ENCODE data around the gene ZBTB46.
"Not testable (repeated sequence)": the region's sequence is repeated elsewhere in the genome, so short reads cannot be mapped to it uniquely, and the experiment has no call there.

The ZBTB46 gene

DNA sequence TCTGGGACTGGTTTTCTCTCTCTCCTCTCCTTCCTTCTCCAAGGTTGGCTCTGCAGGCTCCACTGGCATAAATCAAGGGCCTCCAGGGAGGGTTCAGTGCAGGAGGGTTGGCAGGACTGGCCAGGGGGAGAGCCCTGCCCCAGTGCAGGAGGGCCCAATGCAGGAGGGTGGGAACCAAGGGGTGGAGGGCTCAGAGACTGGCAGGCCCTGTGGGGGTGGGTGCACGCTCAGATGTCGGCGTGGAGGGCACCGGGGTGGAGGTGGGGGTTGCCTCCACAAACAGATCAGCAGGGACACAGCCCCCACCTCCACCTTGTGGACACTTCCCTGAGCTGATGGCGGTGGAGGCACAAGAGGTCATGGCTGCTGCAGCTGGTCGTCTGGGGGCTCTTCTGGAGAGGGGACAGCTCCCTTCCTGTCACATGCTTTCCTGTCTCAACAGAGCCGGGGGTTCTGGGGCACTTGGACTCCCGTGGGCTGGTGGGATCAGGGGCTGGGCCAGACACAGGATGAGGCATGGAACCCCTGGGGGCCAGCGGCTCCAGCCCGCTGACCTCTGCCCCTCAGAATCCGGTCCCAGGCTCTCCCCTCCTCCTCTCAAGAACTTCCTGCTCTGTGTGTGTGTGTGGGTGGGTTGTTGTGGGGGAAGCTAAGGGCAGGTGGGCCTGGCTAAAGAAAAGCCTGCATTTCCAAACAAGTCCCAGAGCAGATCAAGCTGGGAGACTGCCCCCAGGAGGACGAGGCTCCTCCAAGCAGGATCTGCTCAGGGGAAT, 27.5 kb upstream of the ZBTB46 start:
- DNase-seq, result no peak

DNA sequence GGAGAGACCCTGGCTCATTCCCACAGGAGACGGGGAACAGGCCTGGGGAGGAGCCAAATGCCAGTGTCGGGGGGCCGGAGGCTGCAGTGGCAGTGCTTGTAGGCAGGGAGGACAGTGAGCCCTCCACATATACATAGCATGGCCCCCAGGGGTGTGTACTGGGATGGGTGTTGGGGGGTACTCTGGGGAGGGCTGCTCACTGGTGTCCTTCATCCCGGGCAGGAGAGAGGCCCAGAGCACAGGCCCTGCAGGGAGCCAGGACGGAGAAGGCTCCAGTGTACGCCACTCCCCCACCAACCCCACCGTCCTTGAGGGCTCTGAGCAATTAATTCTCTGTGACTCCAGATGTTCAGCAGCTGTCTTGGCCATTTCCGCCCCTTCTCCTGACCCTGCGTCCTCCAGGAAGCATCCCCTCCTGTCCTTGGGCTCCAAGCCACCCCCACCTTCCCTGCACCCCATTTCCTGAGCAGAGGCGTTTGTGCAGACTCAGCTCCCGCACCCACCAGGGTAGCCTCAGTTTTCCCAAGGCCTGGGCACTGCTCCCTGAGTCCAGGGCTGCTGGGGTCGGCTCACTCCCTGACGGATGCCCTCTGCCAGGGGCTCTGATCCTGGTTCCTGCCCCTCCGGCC, 26.8 kb upstream of the ZBTB46 start:
- no peak for DNase-seq

DNA sequence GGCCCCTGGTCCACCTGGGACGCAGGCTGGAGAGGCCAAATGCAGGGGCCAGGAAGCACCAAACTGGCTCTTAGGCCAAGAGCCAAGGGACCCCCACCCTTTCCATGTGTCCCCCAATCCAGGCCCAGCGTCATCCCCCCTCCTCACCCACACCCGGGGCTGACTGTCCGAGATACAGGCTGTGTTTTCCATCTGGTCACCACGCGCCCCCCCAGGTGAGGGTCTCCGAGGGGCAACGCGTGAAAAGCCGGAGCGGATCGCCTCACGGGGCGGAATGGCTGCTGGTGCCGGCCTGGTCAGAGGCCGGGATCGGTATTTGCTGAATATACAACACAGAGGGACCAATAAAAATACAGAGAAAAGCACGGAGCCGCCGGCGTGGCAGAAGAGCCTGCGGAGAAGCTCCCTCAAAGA, 25.0 kb upstream of the ZBTB46 start:
- DNase-seq, result no peak

DNA sequence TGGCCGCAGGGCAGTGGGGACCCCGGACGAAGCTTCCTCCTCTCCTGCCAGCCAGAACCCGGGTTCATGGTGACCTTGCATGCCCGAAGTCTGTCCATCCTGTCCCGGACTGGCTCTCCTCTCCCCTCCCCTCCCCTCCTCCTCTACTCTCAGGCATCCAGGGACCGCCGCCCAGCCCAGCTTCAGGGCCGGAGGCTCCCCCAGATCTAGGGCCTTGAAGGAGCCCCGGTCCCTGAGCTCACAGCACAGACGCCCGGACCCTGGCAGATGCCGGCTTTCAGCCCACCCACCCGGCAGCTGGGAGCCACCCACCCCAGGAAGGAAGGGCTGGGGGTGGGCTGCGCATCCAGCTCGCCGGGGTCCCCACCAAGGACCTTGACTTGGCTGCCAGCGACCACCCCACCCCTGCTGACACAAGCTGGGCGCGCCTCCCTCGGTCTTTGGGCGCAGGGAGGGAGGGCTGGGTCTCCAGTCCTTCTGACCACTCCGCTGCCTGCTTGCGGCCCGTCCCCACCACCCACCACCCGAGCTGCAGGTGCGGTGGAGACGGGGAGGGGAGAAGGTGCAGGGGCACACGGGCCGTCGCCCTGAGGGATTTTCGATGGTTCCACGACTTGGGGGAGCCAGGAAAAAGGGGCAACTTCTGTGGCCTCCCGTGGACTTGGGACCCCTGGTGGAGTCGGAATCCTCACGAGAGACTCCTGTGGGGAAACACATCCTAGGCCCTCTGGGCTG, 24.5 kb upstream of the ZBTB46 start:
- no peak for DNase-seq

DNA sequence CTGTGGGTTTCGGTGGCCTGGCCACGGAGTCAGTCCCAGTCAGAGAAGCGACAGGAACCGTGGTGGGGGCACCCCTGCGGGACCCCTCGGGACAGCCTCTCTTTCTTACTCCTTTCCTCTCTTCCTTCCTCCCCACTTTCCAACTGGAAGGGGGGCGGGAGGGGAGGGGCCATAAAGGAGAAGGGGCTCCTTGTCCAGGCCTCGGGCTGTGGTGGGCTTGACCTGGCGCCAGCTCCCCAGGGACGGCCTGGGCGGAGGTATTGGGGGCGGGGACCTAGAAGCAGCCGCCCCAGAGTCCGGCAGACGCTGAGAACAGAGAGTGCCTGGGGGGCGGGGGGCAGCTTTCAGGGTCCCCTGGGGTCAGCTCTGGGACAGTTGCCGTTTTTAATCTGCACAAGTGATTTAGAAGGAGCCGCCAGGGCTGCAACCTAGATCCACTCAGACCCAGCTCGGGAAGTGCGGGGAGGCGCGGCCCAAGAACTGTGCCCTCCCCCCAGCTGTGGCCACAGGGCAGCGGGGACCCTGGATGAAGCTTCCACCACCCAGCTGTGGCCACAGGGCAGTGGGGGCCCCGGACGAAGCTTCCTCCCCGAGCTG, 23.8 kb upstream of the ZBTB46 start:
- DNase-seq, result no peak

DNA sequence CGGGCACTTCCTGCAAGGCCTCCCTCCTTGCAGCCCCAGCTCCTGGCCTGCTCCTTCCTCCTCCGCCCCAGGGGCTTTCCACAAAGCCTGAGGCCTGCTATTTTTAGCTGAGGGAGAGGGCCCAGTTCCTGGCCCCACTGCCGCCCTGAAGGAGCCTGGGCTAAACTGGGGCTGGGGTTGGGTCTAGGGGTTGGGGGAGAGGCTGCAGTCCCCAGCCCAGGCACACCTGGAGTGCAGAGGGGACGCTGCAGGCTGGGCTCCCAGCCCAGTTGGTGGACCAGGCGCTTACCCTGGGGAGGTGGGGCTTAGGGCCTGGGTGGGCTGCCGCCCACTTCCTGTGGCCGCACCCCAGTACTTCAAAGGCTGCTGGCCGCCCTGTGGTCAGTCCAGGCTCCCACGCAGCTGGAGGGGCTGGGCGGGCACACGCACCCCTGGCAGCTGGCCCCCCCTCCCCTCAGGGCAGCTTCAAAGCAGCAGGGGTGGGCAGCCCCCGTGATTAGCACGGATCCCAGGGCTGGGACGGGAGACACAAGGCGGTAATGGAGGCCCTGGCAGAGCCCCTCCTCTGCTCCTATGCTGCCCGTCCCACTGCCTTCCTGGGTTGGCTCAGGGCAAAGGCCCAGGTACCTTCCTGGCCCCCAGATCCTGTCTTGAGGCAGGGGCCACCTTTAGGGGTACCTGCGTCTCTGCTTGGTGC, 23.2 kb upstream of the ZBTB46 start:
- no peak for DNase-seq

DNA sequence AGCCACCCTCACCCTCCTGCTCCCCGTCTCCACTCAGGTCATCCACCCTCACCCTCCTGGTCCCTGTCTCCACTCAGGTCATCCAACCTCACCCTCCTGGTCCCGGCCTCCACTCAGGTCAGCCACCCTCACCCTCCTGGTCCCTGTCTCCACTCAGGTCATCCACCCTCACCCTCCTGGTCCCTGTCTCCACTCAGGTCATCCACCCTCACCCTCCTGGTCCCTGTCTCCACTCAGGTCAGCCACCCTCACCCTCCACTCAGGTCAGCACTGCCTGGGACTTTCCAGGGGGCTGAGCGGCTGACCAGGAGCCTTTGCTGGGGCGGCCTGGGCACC, 22.6 kb upstream of the ZBTB46 start:
- DNase-seq, result not testable (repeated sequence)

DNA sequence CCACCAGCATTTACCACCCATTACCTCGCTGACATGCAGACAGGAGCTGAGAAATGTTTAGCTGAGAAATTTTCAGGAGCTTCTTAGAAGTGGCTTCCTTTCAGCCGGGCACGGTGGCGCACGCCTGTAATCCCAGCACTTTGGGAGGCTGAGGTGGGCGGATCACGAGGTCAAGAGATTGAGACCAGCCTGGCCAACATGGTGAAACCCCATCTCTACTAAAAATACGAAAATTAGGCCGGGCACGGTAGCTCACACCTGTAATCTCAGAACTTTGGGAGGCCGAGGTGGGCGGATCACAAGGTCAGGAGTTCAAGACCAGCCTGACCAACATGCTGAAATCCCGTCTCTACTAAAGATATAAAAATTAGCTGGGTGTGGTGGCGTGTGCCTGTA, 20.5 kb upstream of the ZBTB46 start:
- DNase-seq, result not testable (repeated sequence)

DNA sequence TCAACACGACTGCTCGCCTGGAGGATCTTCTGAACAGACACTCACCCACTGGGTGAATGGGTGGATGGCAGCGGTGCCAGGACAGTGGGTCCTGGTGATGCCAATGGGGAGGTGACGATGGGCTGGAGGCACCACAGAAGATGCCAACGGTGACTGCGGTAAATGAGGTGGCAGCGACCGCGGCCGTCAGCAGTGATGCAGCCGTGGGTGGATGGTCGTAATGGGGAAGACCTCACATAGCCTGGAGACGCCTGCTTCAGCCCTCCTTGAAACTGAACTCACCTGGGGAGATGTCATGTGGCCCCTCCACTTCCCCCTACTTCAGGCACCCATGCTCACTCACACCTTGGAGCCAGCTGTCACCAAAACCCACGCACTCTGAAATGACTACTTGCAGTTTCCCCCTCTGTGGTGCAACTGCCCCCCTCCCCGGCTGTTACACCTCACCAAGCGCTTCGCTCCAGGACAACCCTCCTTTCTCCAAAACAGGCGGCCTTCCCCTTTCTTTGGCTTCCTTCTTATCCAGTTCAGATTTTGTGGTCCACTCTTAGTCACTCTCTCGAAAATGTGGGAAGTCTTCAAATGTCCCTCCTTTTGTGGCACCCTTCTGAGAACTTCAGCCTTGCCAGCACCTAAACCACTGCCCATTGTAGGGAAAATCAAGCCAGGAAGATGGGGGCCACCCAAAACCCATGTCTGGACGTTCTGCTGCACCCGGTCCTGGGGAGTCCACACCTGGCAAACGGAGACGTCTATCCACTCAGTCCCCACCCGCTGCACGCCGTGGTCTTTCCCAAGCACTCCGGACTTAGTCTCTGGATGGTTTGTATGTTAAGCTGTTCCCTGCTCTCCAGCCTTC, 19.9 kb upstream of the ZBTB46 start:
- peak; percentile 55 for DNase-seq

DNA sequence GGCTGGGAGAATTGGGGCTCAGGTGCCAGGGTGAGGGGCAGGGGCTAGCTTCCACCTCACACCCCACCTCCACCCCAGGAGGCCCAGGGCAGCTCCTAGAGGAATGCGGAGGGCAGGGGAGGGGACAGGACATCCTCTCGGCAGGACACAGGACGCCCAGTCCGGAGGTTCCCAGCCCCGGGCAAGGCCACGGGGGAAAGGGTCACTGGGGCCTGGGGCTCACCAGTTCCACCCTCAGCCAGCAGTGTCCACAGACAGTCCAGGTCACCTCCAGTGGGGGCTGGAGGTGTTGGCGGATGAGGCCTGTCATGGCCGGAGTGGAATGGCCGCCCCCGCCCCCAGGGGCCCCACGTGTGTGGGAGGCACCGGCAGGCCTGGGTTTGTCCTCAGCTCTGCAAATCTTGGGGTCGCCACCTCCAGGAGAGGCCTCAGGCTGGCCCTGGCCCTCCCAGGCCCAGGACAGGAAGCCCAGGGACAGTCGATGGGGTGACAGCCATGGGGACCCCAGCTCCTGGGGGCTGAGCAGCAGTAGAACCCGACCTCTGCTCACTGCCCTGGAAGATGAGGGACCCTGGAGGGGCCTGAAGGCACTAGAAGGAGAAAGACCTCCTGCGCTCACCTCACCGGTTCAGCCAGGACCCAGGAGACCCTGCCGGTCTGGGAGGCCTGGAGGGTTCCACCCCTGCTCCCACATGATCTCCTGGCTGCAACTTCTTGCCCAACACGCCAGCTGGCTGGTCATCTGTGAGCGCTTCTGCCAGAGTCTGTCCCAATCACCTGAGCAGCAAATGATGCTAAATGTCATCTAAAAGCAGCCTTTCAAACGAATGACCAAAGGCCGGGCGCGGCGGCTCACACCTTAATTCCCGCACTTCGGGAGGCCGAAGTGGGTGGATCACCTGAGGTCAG, 17.2 kb upstream of the ZBTB46 start:
- DNase-seq, result no peak

DNA sequence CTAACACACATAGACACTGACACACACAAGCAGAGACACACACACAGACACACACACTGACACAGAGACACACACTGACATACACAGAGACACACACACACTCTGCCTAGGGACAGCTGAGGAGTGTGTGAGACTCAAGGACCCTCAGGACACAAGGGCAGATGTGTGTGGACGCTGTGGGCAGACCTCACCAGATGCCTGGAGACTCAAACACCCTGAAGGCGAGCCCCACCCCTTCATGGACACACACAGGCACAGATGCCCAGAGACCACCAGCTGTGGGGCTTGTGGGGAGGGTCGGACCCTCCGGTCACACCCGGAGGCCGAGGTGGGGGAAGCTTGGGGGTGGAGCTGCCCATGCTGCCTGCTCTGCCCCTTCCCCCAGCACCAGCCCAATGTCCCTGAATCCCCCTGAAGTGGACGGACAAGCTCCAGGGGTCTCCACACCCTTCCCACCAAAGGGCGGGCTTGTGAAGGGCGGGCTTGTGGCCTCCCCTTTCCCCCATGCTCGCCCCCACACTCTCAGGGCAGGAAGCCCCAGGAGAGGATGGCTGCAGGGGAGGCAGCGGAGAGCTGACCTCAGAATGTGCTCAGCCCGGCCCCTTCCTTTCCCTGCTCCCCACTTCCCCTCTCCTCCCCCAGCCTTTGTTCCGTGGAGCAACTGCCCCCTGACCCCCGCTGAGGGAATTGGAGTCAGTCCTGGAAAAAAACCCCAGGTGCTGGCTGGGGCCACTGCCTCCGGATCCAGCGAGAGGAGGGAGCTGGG, 16.4 kb upstream of the ZBTB46 start:
- DNase-seq, result no peak

DNA sequence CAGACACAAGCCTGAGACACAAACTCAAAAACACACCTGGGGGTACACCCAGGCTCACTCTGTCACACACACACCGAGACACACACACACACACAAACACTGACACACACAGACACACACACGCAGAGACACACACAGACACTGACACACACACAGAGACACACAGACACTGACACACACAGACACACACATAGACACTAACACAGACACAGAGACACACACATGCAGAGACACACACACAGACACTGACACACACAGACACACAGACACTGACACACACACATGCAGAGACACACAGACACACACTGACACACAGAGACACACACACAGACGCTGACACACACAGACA, 15.8 kb upstream of the ZBTB46 start:
- no peak for DNase-seq

DNA sequence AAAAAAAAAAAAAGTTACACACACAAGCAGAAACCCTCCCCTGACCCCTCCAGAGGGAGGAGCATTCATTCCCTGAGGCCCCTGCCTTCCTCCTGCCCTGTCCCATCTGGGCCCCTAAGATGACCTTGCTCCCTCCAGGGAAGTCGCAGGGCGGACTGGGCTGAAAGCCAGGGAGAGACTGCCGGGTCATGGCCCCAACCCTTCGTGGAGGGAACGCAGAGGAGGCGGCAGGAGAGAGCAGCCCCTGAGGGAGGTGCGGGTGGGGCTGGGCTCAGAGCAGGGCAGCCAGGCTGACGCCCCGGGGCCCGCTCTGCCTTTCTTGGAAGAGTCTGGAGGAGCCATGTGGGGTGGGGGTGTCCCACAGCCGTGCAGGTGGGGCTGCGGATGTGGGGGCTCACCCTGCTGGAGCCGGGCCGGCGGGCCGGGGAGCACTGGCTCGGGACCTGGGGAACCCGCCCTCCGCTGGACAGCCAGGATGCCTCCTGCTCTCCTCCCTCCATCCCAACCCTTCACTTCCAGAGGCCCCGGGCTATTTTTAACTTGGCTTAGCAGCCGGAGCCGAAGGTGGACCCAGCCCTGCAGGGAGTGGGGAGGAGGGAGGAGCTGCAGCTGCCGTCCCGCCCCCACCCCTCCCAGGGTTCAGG, 15.2 kb upstream of the ZBTB46 start:
- no peak for DNase-seq

DNA sequence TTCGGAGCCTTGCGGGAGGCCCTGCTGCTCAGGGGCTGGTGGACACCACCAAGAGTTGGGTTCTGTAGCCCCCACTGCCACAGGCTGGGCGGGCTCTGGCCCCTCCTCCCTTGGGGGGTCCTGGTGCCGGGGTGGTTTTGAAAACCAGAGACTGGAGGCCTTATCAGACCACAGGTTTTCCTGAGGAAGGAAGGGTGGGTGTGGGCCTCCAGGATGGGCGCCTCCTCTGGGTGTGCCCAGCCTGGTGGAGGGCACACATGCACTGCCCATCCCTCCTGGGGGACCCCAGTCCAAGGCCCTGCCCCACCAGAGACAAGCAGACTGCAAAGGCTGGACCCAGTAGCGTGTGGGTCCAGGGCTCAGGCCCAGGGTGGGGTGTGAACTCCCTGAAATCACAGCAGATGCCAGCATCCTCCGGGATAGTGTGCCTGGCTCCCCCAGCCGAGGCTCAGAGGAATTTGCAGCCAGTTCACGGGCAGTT, 13.5 kb upstream of the ZBTB46 start:
- DNase-seq, result no peak

DNA sequence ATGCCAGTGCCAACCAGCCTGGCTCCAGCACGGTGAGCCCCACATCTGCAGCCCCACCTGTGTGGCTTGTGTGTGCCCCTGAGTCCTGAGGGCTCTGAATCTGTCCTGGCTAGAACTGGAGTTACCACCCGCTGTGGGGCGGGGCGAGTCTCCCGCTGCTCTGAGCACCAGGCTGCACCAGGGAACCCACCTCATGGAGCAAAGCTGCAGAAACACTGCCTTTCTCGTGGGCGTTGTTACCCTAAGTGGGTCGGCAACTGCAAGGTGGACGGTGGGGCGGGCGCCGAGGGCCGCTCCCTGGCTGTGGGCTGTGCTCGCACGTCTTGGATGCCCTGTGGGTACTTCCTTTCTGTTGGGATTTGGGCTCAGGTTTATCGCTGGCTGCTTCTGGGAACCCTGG, 12.7 kb upstream of the ZBTB46 start:
- no peak for DNase-seq

DNA sequence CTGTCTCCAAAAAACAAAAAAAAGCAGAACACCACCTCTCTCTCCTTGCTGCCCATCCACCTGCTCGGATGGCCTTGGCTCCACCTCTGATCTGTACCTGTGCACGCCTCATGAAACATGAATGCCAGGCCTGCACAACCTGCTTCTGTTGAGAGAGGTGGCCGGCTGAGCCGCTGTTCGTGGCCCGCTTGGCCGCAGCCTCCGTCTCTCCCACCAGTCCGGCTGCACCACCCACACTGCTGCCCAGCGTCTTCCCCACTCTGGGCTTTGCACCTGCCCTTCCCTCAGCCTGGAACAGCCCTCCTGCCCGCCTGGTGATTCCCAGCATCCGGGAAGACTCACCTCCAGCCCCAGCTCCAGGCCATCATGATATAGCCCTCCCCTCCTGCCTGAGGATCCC, 12.2 kb upstream of the ZBTB46 start:
- no peak for DNase-seq

DNA sequence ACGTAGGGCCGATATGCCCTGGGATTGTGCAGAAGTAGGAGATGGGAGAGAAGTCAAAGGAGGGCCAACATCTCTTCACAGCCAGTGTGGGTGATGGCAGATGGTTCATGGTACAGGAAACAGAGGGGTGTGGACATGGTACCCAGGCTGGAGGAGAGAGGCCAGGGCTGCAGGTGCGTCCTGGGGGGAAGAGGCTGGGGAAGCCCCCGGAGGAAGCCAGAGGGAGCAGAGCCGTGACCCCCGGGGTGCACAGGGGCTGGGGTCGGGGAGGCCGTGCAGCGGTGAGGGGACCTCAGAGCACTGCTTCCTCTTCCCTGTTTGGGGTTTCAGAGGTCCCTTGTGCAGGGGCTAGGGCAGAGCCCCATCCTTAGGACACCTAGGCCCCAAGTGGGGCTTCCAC, 11.2 kb upstream of the ZBTB46 start:
- no peak for DNase-seq

DNA sequence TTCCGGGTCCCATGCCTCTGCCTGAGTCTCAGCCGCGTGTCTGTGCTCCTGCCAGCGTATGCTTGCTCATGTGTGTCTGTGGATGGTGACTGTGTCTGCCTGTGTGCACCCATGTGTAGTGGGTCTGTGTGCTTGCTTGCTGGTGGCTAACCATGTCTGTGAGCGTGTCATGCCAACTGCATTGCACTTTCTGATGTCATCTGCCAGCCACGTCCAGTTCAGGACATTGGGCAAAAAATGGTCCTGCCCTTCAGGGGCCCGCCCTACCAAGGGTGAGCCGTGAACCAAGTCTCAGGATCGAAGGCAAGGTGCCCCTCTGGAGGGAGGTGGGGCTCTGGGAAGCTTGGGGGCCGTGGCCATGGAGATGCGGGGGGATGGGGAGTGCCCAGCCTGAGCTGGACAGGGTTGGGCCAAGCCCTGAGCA, 9.4 kb upstream of the ZBTB46 start:
- no peak for DNase-seq

DNA sequence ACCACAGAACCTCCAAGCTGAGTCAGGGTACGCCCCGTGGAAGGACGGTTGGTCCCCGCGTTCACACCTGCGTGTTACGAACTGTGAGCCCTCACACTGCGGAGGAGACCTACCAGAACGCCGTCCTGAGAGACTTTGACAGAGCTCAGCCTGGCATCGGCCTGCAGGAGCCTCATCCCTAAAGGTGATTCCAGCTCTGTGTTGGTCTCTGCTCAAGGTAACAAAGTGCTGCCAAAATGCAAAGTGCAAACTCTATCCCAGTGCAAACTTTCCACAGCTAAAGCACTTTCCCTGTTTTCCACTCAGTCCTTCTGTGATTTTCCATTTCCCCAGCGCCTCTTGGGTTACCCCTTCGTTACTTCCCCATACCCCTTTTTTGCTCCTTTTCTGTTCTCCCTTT, 8.6 kb upstream of the ZBTB46 start:
- no peak for DNase-seq

DNA sequence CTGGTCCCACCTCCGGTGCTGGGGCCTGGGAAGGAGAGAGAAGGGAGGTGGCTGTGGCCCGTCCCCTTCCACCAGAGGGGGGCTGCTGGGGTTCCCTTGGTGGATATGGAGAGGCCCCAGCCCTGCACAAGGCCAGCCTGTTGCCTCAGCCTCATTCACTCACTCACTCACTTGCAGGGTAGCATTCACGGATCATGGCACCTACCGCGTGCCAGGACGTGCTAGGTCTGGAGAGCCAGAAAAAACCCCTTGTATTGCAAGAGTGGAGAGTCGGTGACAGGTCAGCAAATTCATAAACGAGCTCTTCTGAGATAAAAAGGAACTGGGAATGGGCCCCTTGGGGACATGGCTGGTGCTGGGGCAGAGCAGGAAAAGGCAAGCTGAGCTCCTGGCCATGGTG, 6.4 kb upstream of the ZBTB46 start:
- no peak for DNase-seq

Measured in activated naive CD4-positive, alpha-beta T cell treated with anti-CD3 and anti-CD28 coated beads, Interleukin-2, amount 50 U/mL, for 16 hours (primary cell).